Effector memory CD8-positive, alpha-beta T cell (primary cell): ENCODE data around the gene EPB41L1.

Source experiments
- ATAC-seq: fragments of 150-1000 bp; cut with Tn5 transposase; replicated peaks from 2 replicates; pipeline ENCODE4 v1.10.0; 2021; ENCODE audit warnings: mild to moderate bottlenecking, moderate library complexity
- DNase-seq, 3 experiments: peaks; one replicate each; pipeline ENCODE4 v3.0.0; 2021
- H3K27ac Mint-ChIP-seq, 2 donors: one replicate each; pipeline ENCODE4 v1.8.0; 2022; ENCODE audit warnings: mild to moderate bottlenecking in 2 of 2, mixed read lengths in 2 of 2, moderate library complexity in 2 of 2
- H3K27me3 Mint-ChIP-seq, 2 donors: one replicate each; pipeline ENCODE4 v1.8.0; 2022; ENCODE audit warnings: mixed read lengths in 2 of 2
- H3K36me3 Mint-ChIP-seq: one replicate; pipeline ENCODE4 v1.8.0; 2022; ENCODE audit warnings: mild to moderate bottlenecking, moderate library complexity, mixed read lengths; ENCODE audit not compliant: insufficient read depth
- H3K4me1 Mint-ChIP-seq, 2 donors: one replicate each; pipeline ENCODE4 v1.8.0; 2022; ENCODE audit warnings: low read depth in 2 of 2, mixed read lengths in 2 of 2
- H3K4me3 Mint-ChIP-seq, 2 donors: one replicate each; pipeline ENCODE4 v1.8.0; 2022; ENCODE audit warnings: mild to moderate bottlenecking in 2 of 2, mixed read lengths in 2 of 2, moderate library complexity in 2 of 2
- H3K9me3 Mint-ChIP-seq, 2 donors: one replicate each; pipeline ENCODE4 v1.8.0; 2022; ENCODE audit warnings: mixed read lengths in 2 of 2

EPB41L1 gene

DNA sequence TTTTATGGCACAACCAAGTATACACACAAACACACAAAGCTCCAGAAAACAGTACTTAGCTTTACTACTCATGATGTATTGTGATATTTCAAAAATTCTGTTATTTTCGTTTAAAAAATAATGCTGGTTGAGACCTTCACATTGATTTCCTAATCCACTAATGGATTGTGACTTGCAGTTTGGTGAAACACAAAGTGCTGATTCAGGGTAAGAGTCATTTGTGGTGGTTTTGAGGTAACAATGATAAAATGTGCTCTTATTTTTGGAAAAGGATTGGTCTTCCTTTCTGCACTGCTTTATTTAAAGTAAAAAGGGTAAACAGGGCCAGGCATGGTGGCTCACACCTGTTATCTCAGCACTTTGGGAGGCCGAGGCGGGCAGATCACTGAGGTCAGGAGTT lies 83.6 kb downstream of the EPB41L1 start:
- Mint-ChIP-seq H3K27me3 (no peaks in the 10 kb centered on the region), H3K9me3 (no peaks in the 10 kb centered on the region), H3K4me3 (peak overlapping the region in 1 of 2 donors; percentile 94), H3K4me1 (peaks cover 26 to 31% of the 10 kb centered on the region in 2 donors), H3K36me3 (peaks cover 35% of the 10 kb centered on the region), H3K27ac (no peak overlapping the region)
- no peak for DNase-seq
- no peak for ATAC-seq

DNA sequence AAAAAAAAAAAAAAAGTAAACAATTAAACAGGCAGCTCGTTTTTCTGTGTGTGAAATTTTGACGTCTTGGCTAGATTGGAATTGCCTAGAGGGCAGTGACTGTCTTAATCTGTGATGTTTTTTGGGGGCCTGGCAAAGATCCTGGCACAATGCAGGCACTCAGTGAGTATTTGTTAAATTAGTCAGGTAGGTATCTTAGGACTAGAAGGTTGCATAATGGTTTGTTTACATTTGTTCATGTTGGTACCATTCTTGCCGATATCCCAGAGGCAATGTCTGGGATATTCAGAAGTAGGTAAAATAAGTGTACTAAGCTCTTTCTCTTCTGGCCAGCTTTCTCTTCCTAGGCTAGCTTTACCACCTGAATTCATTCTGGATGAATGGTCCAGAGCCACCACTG lies 84.2 kb downstream of the EPB41L1 start:
- peak overlapping the region; percentile 21 to 94 for H3K4me3 Mint-ChIP-seq
- peaks cover 41% of the 10 kb centered on the region for H3K36me3 Mint-ChIP-seq

DNA sequence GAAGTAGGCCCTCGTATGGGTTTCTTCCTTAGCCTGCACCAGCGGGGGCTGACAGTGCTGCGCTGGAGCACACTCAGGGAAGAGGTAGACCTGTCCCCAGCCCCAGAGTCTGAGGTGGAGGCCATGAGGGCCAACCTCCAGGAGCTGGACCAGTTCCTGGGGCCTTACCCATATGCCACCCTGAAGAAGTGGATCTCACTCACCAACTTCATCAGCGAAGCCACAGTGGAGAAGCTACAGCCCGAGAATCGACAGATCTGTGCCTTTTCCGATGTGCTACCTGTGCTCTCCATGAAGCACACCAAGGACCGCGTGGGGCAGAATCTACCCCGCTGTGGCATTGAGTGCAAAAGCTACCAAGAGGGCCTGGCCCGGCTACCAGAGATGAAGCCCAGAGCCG lies 85.5 kb downstream of the EPB41L1 start:
- H3K4me3 Mint-ChIP-seq: no peak overlapping the region
- no peak overlapping the region for H3K27ac Mint-ChIP-seq
- peaks cover 28 to 34% of the 10 kb centered on the region in 2 donors for H3K4me1 Mint-ChIP-seq
- DNase-seq (no peak), ATAC-seq (no peak)
- H3K27me3 Mint-ChIP-seq: no peaks in the 10 kb centered on the region
- no peaks in the 10 kb centered on the region for H3K9me3 Mint-ChIP-seq
- peaks cover 51% of the 10 kb centered on the region for H3K36me3 Mint-ChIP-seq

More for the DNA sequence above, 84.2 kb downstream of the EPB41L1 start:
- DNase-seq (no peak), ATAC-seq (no peak)
- Mint-ChIP-seq H3K27ac (peak overlapping the region in 1 of 2 donors; percentile 35), H3K27me3 (no peaks in the 10 kb centered on the region), H3K4me1 (peaks cover 26 to 31% of the 10 kb centered on the region in 2 donors), H3K9me3 (no peaks in the 10 kb centered on the region)

- Mint-ChIP-seq H3K4me1 (peaks cover 23 to 25% of the 10 kb centered on the region in 2 donors), H3K36me3 (peaks cover 64% of the 10 kb centered on the region), H3K9me3 (no peaks in the 10 kb centered on the region), H3K4me3 (no peak overlapping the region), H3K27me3 (no peaks in the 10 kb centered on the region), H3K27ac (no peak overlapping the region)
- no peak for ATAC-seq
- DNase-seq: no peak
Observed at GRCh38 chr20:36241678-36242077, 87.1 kb downstream of the EPB41L1 start.

GRCh38 chr20:36243726-36244125 lies 89.2 kb downstream of the EPB41L1 start:
- no peak overlapping the region for H3K27ac Mint-ChIP-seq
- H3K36me3 Mint-ChIP-seq: peaks cover 82% of the 10 kb centered on the region
- DNase-seq (no peak), ATAC-seq (no peak)
- no peaks in the 10 kb centered on the region for H3K9me3 Mint-ChIP-seq
- no peaks in the 10 kb centered on the region for H3K27me3 Mint-ChIP-seq
- H3K4me3 Mint-ChIP-seq: no peak overlapping the region
- peaks cover 20 to 30% of the 10 kb centered on the region in 2 donors for H3K4me1 Mint-ChIP-seq

DNA sequence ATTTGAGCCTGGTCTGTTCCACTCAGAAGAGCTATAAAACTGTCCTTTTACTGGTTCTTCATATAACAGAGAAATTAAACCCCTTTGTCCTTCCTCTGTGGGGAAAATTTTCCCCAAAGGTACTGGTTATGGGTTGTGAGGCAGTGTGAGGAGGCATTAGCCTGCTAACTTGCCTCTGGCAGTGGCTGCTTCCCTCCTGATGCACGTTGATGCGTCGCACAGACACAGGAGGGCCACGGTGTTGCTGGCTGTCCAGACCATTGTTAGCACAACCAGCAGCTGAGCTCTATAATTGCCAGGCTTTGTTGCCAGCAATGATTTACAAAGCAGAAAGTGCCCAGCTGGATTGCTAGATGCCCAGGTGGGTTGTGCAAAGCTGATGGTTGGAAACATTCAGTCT lies 91.9 kb downstream of the EPB41L1 start:
- H3K36me3 Mint-ChIP-seq: peaks cover 85% of the 10 kb centered on the region

GRCh38 chr20:36248836-36249235 lies 94.3 kb downstream of the EPB41L1 start:
- ATAC-seq: no peak
- H3K27ac Mint-ChIP-seq: no peak overlapping the region
- H3K4me1 Mint-ChIP-seq: peaks cover 16 to 41% of the 10 kb centered on the region in 2 donors
- no peak overlapping the region for H3K4me3 Mint-ChIP-seq
- H3K27me3 Mint-ChIP-seq: no peaks in the 10 kb centered on the region
- no peak for DNase-seq
- no peaks in the 10 kb centered on the region for H3K9me3 Mint-ChIP-seq
- H3K36me3 Mint-ChIP-seq: peaks cover 67% of the 10 kb centered on the region

More for the DNA sequence above, 91.9 kb downstream of the EPB41L1 start:
- peaks cover 9 to 31% of the 10 kb centered on the region in 2 donors for H3K4me1 Mint-ChIP-seq
- ATAC-seq: no peak
- DNase-seq: no peak
- no peak overlapping the region for H3K27ac Mint-ChIP-seq
- no peaks in the 10 kb centered on the region for H3K27me3 Mint-ChIP-seq
- H3K9me3 Mint-ChIP-seq: no peaks in the 10 kb centered on the region
- H3K4me3 Mint-ChIP-seq: no peak overlapping the region

DNA sequence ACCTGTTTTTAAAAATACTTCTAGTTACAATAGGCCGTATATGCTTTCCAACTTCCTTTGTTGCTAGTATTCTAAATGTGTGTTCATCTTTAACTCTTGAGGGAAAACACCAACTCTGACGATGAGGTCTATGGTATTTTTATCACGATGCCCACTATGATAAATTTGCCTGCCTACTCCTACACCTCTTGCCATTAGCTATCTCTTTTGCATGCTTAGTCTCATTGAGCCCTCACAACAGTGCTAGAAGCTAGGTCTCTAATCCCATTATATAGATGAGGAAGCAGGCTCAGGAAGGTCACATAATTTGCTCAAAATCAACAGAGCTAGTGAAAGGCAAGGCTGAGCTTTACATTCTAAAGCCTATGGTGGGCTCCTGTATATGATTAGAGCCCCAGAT lies 94.9 kb downstream of the EPB41L1 start:
- Mint-ChIP-seq H3K9me3 (no peaks in the 10 kb centered on the region), H3K27me3 (no peaks in the 10 kb centered on the region), H3K36me3 (peaks cover 63% of the 10 kb centered on the region), H3K4me3 (no peak overlapping the region), H3K4me1 (peaks cover 14 to 45% of the 10 kb centered on the region in 2 donors), H3K27ac (no peak overlapping the region)
- ATAC-seq (no peak), DNase-seq (no peak)

DNA sequence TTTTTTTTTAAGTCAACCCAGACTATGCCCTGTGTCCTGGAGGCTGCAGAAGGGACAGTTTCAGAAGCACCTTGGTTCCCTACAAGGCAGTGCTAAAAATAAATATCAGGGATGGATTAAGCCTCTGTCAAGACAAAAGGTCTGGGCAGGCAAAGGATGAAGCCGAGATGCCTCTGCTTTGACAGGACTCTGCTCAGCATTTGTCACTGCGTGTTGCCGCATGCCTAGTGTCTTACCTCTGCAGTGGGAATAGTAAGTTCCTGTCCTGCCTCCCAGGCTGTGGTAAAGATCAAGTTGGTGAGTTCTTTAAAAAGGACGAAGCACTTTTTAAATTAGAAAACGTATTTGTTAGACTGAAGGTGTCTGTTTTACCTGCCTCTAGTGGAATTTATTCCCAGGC lies 96.9 kb downstream of the EPB41L1 start:
- Mint-ChIP-seq H3K27me3 (no peaks in the 10 kb centered on the region), H3K9me3 (no peaks in the 10 kb centered on the region), H3K4me1 (peaks cover 14 to 40% of the 10 kb centered on the region in 2 donors), H3K4me3 (no peak overlapping the region), H3K27ac (peak overlapping the region in 1 of 2 donors; percentile 60), H3K36me3 (peaks cover 55% of the 10 kb centered on the region)
- ATAC-seq (no peak), DNase-seq (no peak)

GRCh38 chr20:36252511-36252910 lies 98.0 kb downstream of the EPB41L1 start:
- Mint-ChIP-seq H3K27me3 (no peaks in the 10 kb centered on the region), H3K36me3 (peaks cover 58% of the 10 kb centered on the region), H3K9me3 (no peaks in the 10 kb centered on the region), H3K4me1 (peaks cover 9 to 34% of the 10 kb centered on the region in 2 donors), H3K4me3 (no peak overlapping the region), H3K27ac (peak overlapping the region in 1 of 2 donors; percentile 2)
- no peak for ATAC-seq
- DNase-seq: no peak

DNA sequence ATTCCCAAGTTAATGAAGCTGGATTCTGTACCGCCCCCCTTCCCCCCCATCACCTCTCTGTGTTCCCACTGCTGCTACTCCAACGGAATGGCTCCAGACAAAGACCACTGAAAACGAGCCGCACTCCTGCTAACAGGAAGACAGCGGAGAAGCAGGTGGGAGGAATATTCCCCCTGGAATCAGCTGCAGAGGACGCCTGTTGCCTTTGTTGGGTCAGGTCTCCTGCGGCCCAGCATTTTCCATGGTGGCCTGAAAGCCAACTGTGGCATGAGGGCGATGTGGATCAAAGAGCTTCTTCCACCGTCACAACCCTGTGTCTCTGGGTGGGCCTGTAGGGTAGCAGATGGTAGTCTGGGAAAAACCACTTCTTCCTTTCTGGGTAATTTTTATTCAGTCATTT lies 98.5 kb downstream of the EPB41L1 start:
- DNase-seq (no peak), ATAC-seq (no peak)
- H3K36me3 Mint-ChIP-seq: peaks cover 56% of the 10 kb centered on the region
- H3K9me3 Mint-ChIP-seq: no peaks in the 10 kb centered on the region
- H3K4me3 Mint-ChIP-seq: no peak overlapping the region
- no peak overlapping the region for H3K27ac Mint-ChIP-seq
- peaks cover 9 to 30% of the 10 kb centered on the region in 2 donors for H3K4me1 Mint-ChIP-seq
- no peaks in the 10 kb centered on the region for H3K27me3 Mint-ChIP-seq

GRCh38 chr20:36254076-36254475 lies 99.5 kb downstream of the EPB41L1 start:
- no peak overlapping the region for H3K4me3 Mint-ChIP-seq
- no peak for DNase-seq
- H3K9me3 Mint-ChIP-seq: no peaks in the 10 kb centered on the region
- ATAC-seq: no peak
- H3K27ac Mint-ChIP-seq: no peak overlapping the region
- H3K36me3 Mint-ChIP-seq: peaks cover 50% of the 10 kb centered on the region
- peaks cover 7 to 23% of the 10 kb centered on the region in 2 donors for H3K4me1 Mint-ChIP-seq
- H3K27me3 Mint-ChIP-seq: no peaks in the 10 kb centered on the region

- Mint-ChIP-seq H3K36me3 (peaks cover 39% of the 10 kb centered on the region), H3K9me3 (no peaks in the 10 kb centered on the region), H3K27ac (no peak overlapping the region), H3K4me3 (no peak overlapping the region), H3K4me1 (peaks cover 7 to 16% of the 10 kb centered on the region in 2 donors), H3K27me3 (no peaks in the 10 kb centered on the region)
- DNase-seq: no peak
- no peak for ATAC-seq
Observed at GRCh38 chr20:36255445-36255844, 100.9 kb downstream of the EPB41L1 start.

GRCh38 chr20:36259177-36260061 lies 104.9 kb downstream of the EPB41L1 start:
- Mint-ChIP-seq H3K36me3 (peaks cover 27% of the 10 kb centered on the region), H3K9me3 (no peaks in the 10 kb centered on the region), H3K27ac (no peak overlapping the region), H3K4me1 (no peaks in the 10 kb centered on the region), H3K4me3 (no peak overlapping the region), H3K27me3 (no peaks in the 10 kb centered on the region)
- no peak for ATAC-seq
- no peak for DNase-seq
